K562 (cell line): ENCODE data around the gene SEC14L5. TPM values are rescaled to one million over a fixed set of nuclear protein-coding genes. Genes with fewer than 3 reads are reported as not detected.

Experiments used
- ATAC-seq: fragments of 200-7000 bp; cut with Tn5 transposase; 3 replicates; pipeline ENCODE4 v1.9.1; 2020; ENCODE audit warnings: moderate library complexity
- BruUV-seq: library from RNA; stranded (reverse); fragments of 400-500 nt; replicated peaks from 2 replicates; lab custom pipeline; 2021; lab: Mats Ljungman, UMichigan
- CTCF ChIA-PET: fragments of 300-600 bp; formaldehyde crosslinking; extraction: SDS; loops from one replicate; lab custom pipeline; 2021; ENCODE audit warnings: low intra/inter-chr PET ratio; lab: Yijun Ruan, JAX
- POLR2A ChIA-PET: fragments of 300-600, 350-650 bp; sonication (Branson Sonifier 250); formaldehyde crosslinking; extraction: SDS; loops from one replicate; lab custom pipeline; 2021; ENCODE audit warnings: antibody characterized with exemption, inconsistent platforms; lab: Yijun Ruan, JAX
- DNase-seq, 4 experiments: peaks; one replicate each; pipeline versions ENCODE4 v3.0.0 to v3.0.0-alpha.2; 2011 to 2018; ENCODE audit warnings: low spot score in 3 of 4, mixed read lengths in 3 of 4; ENCODE audit errors: extremely low read depth in 1 of 4
- FAIRE-seq: peaks from 2 replicates; lab custom pipeline; 2011; peaks lifted over from hg19 to GRCh38; lab: Jason Lieb, UNC
- H2AFZ ChIP-seq: 2 replicates; pipeline ENCODE4 v1.6.0; 2011; ENCODE audit warnings: low read depth, low read length, control low read depth, inconsistent platforms
- H3K27ac ChIP-seq: fragments of 200-600 bp; 3 replicates; pipeline ENCODE4 v1.8.0; 2011; ENCODE audit warnings: low read depth, mild to moderate bottlenecking, control low read depth, inconsistent platforms, low read length, moderate library complexity, mixed read lengths; ENCODE audit errors: extremely low read depth
- H3K27me3 ChIP-seq, 2 experiments: fragments of 300-600 bp in 1 of 2; 2 replicates in 1 of 2; 3 replicates in 1 of 2; pipeline versions ENCODE4 v1.6.0 to v1.8.0; 2011; ENCODE audit warnings: inconsistent platforms in 2 of 2, low read length in 2 of 2, mild to moderate bottlenecking in 1 of 2, mixed read lengths in 1 of 2, moderate library complexity in 1 of 2; ENCODE audit not compliant: control insufficient read depth in 2 of 2, insufficient read depth in 2 of 2
- H3K36me3 ChIP-seq: fragments of 300-600 bp; 3 replicates; pipeline ENCODE4 v1.8.0; 2011; ENCODE audit warnings: mild to moderate bottlenecking, low read length, inconsistent platforms; ENCODE audit not compliant: control insufficient read depth, insufficient read depth
- H3K4me1 ChIP-seq, 2 experiments: fragments of 200-600 bp in 1 of 2; replicated peaks in 1 of 2; 2 replicates in 1 of 2; 3 replicates in 1 of 2; pipeline versions ENCODE4 v1.5.1 to v1.8.0; 2011; ENCODE audit warnings: inconsistent platforms in 2 of 2, low read length in 2 of 2, mild to moderate bottlenecking in 1 of 2, mixed read lengths in 1 of 2, moderate library complexity in 1 of 2; ENCODE audit not compliant: control insufficient read depth in 2 of 2, insufficient read depth in 2 of 2
- H3K4me2 ChIP-seq: 2 replicates; pipeline ENCODE4 v1.6.1; 2011; ENCODE audit warnings: low read length, control low read depth, inconsistent platforms, mixed read lengths; ENCODE audit not compliant: insufficient read depth
- H3K4me3 ChIP-seq: fragments of 200-600 bp; sonication (generic), shearing (Covaris generic); 2 replicates; pipeline ENCODE4 v1.5.1; 2016; ENCODE audit warnings: control low read depth, inconsistent platforms
- H3K79me2 ChIP-seq: fragments of 200-600 bp; 3 replicates; pipeline ENCODE4 v1.8.0; 2011; ENCODE audit warnings: low read length, inconsistent platforms; ENCODE audit not compliant: control insufficient read depth, insufficient read depth
- H3K9ac ChIP-seq, 2 experiments: 2 replicates each; pipeline versions ENCODE4 v1.6.0 to v1.6.1; 2011; ENCODE audit warnings: low read depth in 2 of 2, low read length in 2 of 2, control low read depth in 1 of 2, inconsistent platforms in 1 of 2, mild to moderate bottlenecking in 1 of 2, mixed read lengths in 1 of 2; ENCODE audit not compliant: insufficient read depth in 1 of 2
- H3K9me1 ChIP-seq: one replicate; pipeline ENCODE4 v1.6.0; 2011; ENCODE audit warnings: inconsistent platforms, mild to moderate bottlenecking, low read length, moderate library complexity; ENCODE audit not compliant: control insufficient read depth, insufficient read depth
- H3K9me3 ChIP-seq: replicated peaks from 2 replicates; pipeline ENCODE4 v1.5.1; 2011; ENCODE audit warnings: low read depth, low read length, inconsistent platforms; ENCODE audit not compliant: control insufficient read depth, insufficient read depth
- H4K20me1 ChIP-seq: replicated peaks from 2 replicates; pipeline ENCODE4 v1.6.1; 2011; ENCODE audit warnings: low read length, inconsistent platforms, mixed read lengths; ENCODE audit not compliant: control insufficient read depth, insufficient read depth
- EGR1 ChIP-seq: fragments of 450-650 bp; conservative IDR thresholded peaks from 2 replicates; pipeline ENCODE4 v1.6.1; 2017; ENCODE audit warnings: mild to moderate bottlenecking
- LCOR ChIP-seq: sonication (generic); formaldehyde crosslinking; IDR thresholded peaks from 2 replicates; pipeline ENCODE4 v1.8.0; 2022; ENCODE audit warnings: mild to moderate bottlenecking, missing genetic modification reagents
- MAFF ChIP-seq: IDR thresholded peaks from 2 replicates; pipeline ENCODE4 v1.6.1; 2012; ENCODE audit warnings: low read length, improper control_type of control experiment
- NCOA4 ChIP-seq: fragments of 450-650 bp; IDR thresholded peaks from 2 replicates; pipeline ENCODE4 v1.6.1; 2018; ENCODE audit warnings: mild to moderate bottlenecking; ENCODE audit not compliant: partially characterized antibody
- NFIC ChIP-seq: fragments of 450-650 bp; IDR thresholded peaks from 2 replicates; pipeline ENCODE4 v1.6.1; 2017; ENCODE audit warnings: mild to moderate bottlenecking, inconsistent platforms
- NFIX ChIP-seq: fragments of 250-450 bp; sonication (Bioruptor Pico); IDR thresholded peaks from 2 replicates; pipeline ENCODE4 v1.4.0; 2020; ENCODE audit warnings: low read depth, mild to moderate bottlenecking, moderate library complexity
- ZNF24 ChIP-seq: fragments of 450-650 bp; IDR thresholded peaks from 2 replicates; pipeline ENCODE4 v1.6.1; 2016
- ZNF347 ChIP-seq: fragments of 450-650 bp; formaldehyde crosslinking; IDR thresholded peaks from 2 replicates; pipeline ENCODE4 v1.4.0; 2020; ENCODE audit warnings: low read depth, mild to moderate bottlenecking, moderate library complexity
- ZNF785 ChIP-seq: fragments of 250-450 bp; sonication (Bioruptor Pico); IDR thresholded peaks from 2 replicates; pipeline ENCODE4 v1.4.0; 2020; ENCODE audit warnings: mild to moderate bottlenecking
- WGBS: fragments of 100-300 bp; shearing (Covaris generic); methylation state at CpG from one replicate; pipeline ENCODE4 v1.1.6; 2016; ENCODE audit warnings: low coverage, mixed read lengths; ENCODE audit not compliant: insufficient coverage; ENCODE audit errors: missing lambda C conversion rate; 5-methylcytosine and 5-hydroxymethylcytosine counted together
- in situ Hi-C: fragments of 300-500 bp; cut with MboI; formaldehyde crosslinking; loops from 4 replicates; pipeline ENCODE4 v1.15.0; 2018; ENCODE audit warnings: inconsistent platforms, mixed read lengths
- intact Hi-C: fragments of 100-400 bp; cut with micrococcal nuclease; formaldehyde crosslinking; loops from 2 replicates; pipeline ENCODE4 v1.14.2; 2022
- polyA plus RNA-seq, 8 experiments: library from polyadenylated mRNA; depleted of rRNA in 4 of 8; stranded (reverse) in 5 of 8; unstranded in 3 of 8; fragments of >200 nt; fragmentation: Nextera tagmentation in 2 of 8; fragmentation: Illumina TruSeq in 1 of 8; extraction: Ambion mirVana in 2 of 8; extraction: Trizol in 1 of 8; gene quantifications; 2 replicates each; pipeline versions ENCODE4 v1.2.1 to v1.2.3, GENCODE V29; 2011 to 2014; ENCODE audit warnings: inconsistent platforms in 1 of 8, missing spikeins in 1 of 8
- total RNA-seq, 7 experiments: library from RNA; depleted of rRNA in 6 of 7; stranded (reverse); fragments of >200 nt in 6 of 7; fragmentation: Illumina TruSeq in 2 of 7; extraction: Trizol in 2 of 7; gene quantifications; 2 replicates each; pipeline versions ENCODE4 v1.2.1 to v1.2.3, GENCODE V29; 2011 to 2021; ENCODE audit warnings: low replicate concordance in 1 of 7
- TF ChIP-seq, protein P1 (sequence below), 2 experiments: fragments of 250-450 bp in 1 of 2; fragments of 450-650 bp in 1 of 2; sonication (Bioruptor Pico) in 1 of 2; IDR thresholded peaks; 2 replicates each; pipeline versions ENCODE4 v1.6.1 to v1.8.0; 2016 to 2021; ENCODE audit warnings: mild to moderate bottlenecking in 2 of 2, moderate library complexity in 2 of 2, missing compliant biosample characterization in 1 of 2, missing genetic modification characterization in 1 of 2
- TF ChIP-seq, protein P2 (sequence below): fragments of 450-650 bp; formaldehyde crosslinking; IDR thresholded peaks from 2 replicates; pipeline ENCODE4 v1.4.0; 2020; ENCODE audit warnings: mild to moderate bottlenecking
- TF ChIP-seq, protein P3 (sequence below): fragments of 450-650 bp; formaldehyde crosslinking; IDR thresholded peaks from 2 replicates; pipeline ENCODE4 v1.4.0; 2022; ENCODE audit warnings: missing genetic modification characterization

SEC14L5 gene
- total and polyA plus RNA-seq, 9 of the 15 experiments (the other 6 are each of a cell fraction or from before 2014, with no cell fraction given), result 0.11 TPM; not detected in 8

DNA sequence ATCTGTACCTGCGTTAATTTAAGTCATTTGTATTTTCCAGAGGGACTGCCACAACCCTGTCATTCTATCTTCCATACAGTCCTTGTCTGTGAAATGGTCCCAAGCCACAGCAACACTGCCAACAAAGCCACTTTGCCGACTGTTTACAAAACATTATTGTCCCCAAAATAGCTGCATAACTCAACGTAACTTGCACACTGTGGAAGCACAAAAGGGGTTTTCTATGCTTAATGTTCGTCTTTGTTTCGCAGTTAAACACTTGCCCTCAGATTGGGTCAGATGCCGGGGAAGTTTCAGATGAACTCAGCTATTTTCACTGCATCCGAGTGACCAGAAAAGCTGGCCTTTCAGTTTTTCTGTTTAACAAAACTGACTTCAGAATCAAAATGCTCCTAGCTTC lies 4.6 kb downstream of the SEC14L5 start:
- ChIA-PET CTCF (no interaction called here), POLR2A (interaction anchor here (0.7 kb wide), 1 partner anchor 97 kb away, joined by 3 read pairs; no protein-coding TSS in a partner anchor)
- 0% methylated on average over 6 of the region's 7 CpGs for WGBS
- Histone ChIP-seq H3K79me2 (no peaks in the 10 kb centered on the region), H3K27ac (no peak overlapping the region), H3K4me2 (no peak overlapping the region), H3K4me3 (no peak overlapping the region), H3K9me1 (peaks cover 4% of the 10 kb centered on the region), H2AFZ (no peak overlapping the region), H3K36me3 (no peaks in the 10 kb centered on the region), H3K4me1 (peaks cover 0 to 9% of the 10 kb centered on the region in 2 experiments; a peak in 3 of 5 replicates), H3K9ac (no peak overlapping the region), H4K20me1 (peaks cover 18% of the 10 kb centered on the region), H3K27me3 (peaks cover 40 to 57% of the 10 kb centered on the region in 2 experiments), H3K9me3 (no peaks in the 10 kb centered on the region)
- in situ Hi-C loops (no loop called here), intact Hi-C loops (no loop called here)
- FAIRE-seq (no peak), ATAC-seq (no peak), DNase-seq (no peak)
- BruUV-seq, result no TSS peak
- TF ChIP-seq LCOR (CRISPR knock-in tag) (no peak), EGR1 (no peak), NFIC (no peak), ZNF24 (no peak), NFIX (CRISPR knock-in tag) (no peak), ZNF785 (CRISPR knock-in tag) (no peak), ZNF347 (CRISPR knock-in tag) (no peak), MAFF (no peak), NCOA4 (no peak)
- TF ChIP-seq, protein P1, sequence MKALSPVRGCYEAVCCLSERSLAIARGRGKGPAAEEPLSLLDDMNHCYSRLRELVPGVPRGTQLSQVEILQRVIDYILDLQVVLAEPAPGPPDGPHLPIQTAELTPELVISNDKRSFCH (CRISPR knock-in tag; IDR thresholded peaks at IDR 0.05), result no peak
- TF ChIP-seq, protein P1 (tag; IDR thresholded peaks at IDR 0.05), result no peak
- TF ChIP-seq, protein P2, sequence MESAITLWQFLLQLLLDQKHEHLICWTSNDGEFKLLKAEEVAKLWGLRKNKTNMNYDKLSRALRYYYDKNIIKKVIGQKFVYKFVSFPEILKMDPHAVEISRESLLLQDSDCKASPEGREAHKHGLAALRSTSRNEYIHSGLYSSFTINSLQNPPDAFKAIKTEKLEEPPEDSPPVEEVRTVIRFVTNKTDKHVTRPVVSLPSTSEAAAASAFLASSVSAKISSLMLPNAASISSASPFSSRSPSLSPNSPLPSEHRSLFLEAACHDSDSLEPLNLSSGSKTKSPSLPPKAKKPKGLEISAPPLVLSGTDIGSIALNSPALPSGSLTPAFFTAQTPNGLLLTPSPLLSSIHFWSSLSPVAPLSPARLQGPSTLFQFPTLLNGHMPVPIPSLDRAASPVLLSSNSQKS (CRISPR knock-in tag), result no peak
- TF ChIP-seq, protein P3, sequence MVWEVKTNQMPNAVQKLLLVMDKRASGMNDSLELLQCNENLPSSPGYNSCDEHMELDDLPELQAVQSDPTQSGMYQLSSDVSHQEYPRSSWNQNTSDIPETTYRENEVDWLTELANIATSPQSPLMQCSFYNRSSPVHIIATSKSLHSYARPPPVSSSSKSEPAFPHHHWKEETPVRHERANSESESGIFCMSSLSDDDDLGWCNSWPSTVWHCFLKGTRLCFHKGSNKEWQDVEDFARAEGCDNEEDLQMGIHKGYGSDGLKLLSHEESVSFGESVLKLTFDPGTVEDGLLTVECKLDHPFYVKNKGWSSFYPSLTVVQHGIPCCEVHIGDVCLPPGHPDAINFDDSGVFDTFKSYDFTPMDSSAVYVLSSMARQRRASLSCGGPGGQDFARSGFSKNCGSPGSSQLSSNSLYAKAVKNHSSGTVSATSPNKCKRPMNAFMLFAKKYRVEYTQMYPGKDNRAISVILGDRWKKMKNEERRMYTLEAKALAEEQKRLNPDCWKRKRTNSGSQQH, result no peak
